Ammon's horn (tissue), 1 donor: ENCODE data around the gene SLC27A1.
"Not testable (repeated sequence)": the region's sequence is repeated elsewhere in the genome, so short reads cannot be mapped to it uniquely, and the experiment has no call there.

ENCODE experiments used
- DNase-seq: peaks from one replicate; pipeline ENCODE4 v3.0.0-alpha.2; 2016; ENCODE audit warnings: low spot score

The SLC27A1 gene

GRCh38 chr19:17457616-17458015, 12.7 kb upstream of the SLC27A1 start:
- DNase-seq = no peak

DNA sequence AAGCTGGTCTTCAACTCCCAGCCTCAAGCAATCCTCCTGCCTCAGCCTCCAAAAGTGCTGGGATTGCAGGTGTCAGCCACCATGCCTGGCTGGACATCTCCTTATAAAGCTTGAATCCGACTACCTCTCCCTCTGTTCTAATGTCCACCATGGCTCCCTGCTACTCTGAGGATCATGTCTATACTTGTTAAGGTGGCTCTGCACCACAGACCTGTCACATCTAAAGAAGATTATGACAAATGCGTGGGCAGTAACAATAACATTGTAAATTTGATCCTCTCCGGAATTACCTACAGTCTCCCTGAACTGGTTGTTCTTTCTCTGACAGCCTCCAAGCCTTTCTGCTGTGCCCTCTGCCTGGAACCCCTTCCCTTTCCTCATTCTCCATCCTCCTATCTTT, 11.4 kb upstream of the SLC27A1 start:
- no peak for DNase-seq

DNA sequence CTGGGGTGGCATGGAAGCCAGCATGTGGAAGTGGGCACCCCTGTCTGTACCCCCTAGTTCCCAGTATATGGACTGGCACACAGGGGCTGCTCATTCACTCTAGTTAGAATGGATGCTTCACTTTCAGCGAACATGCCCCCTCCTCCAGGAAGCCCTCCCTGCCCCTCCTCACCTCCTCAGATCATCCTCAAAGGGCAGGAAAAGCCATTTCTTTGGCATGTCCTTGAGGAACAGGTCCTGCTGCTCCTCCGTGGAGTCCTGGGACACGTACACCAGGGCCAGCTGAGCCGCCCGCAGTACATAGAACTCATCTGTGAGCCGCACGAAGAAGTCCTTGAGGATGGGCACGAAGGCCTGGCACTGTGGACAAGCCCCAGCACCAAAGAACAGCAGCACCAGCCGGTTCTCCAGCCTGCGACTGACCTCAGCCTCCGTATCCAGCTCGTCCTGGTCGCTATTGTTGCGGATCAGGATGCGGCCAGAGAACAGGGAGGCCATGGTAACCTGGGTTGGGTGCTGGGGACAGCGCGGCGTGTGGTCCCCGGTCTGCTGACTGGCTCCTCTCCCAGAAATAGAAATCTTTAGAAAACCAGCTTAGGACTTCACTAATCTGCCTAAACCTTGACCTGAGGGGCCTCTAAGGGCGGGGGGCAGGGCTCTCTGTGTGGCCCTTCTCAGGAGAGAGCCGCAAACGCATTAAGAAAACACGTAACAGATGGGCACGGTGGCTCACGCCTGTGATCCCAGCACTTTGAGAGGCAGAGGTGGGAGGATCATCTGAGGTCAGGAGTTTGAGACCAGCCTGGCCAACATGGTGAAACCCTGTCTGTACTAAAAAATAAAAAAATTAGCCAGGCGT, 9.7 kb upstream of the SLC27A1 start, which contains the start of gene NXNL1:
Gene NXNL1, minus strand, starts transcription at position 555 of the 859 bp plus-strand sequence. Its CDS starts 57 bp downstream, at position 498.
- no peak for DNase-seq

GRCh38 chr19:17466487-17466850, 3.9 kb upstream of the SLC27A1 start:
- no peak for DNase-seq

GRCh38 chr19:17467471-17468301, 2.6 kb upstream of the SLC27A1 start:
- DNase-seq = no peak

GRCh38 chr19:17468302-17469091, 1.8 kb upstream of the SLC27A1 start:
- peak; percentile 72 for DNase-seq

- DNase-seq = no peak
Observed at GRCh38 chr19:17469092-17469480, 1.2 kb upstream of the SLC27A1 start.

DNA sequence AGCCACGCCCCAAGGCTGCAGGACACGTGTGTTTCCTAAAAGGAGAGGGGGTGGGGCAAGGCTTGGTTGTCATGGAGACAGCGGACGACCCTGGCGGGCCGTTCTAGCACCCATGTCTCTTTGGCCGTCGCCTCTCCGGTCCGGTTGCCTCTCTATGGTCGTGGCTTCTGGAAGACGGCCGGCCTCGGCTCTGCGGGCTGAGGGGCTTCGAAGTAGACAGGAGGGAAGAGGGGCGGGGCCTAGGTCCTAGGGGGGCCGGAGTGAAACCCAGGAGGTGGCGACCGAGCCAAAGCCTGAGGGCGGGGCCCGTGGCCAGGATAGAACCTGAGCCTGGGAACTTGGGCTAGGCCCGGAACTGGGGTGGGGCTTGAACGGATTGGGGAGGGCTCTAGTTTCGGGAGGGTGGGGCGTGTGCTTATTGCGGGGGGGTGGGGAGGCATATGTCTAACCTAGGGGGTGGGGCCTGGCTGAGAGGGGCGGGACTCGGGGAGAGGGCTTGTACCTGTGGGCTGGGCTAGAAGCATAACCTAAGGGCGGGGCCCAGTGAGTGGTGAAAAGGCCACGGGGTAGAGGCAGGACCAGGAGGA, 750 bp upstream of the SLC27A1 start:
- DNase-seq = peak; percentile 86

- no peak for DNase-seq
Observed at GRCh38 chr19:17471410-17472125, 1.2 kb downstream of the SLC27A1 start.

DNA sequence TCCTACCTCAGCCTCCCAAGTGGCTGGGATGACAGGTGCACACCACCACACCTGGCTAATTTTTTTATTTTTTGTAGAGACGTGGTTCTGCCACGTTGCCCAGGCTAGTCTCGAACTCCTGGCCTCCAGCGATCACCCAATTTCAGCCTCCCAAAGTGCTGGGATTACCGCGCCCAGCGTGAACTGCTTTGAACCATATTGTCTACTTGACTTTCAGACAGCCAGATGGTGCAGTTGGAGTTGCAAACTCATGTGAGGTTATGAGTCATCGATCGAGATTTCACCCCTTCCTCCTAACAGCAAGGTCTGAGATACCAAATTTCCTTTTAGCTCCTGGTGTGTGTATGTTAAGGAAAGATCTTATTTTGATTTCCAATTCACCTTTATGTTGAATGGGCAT, 2.7 kb downstream of the SLC27A1 start:
- no peak for DNase-seq

DNA sequence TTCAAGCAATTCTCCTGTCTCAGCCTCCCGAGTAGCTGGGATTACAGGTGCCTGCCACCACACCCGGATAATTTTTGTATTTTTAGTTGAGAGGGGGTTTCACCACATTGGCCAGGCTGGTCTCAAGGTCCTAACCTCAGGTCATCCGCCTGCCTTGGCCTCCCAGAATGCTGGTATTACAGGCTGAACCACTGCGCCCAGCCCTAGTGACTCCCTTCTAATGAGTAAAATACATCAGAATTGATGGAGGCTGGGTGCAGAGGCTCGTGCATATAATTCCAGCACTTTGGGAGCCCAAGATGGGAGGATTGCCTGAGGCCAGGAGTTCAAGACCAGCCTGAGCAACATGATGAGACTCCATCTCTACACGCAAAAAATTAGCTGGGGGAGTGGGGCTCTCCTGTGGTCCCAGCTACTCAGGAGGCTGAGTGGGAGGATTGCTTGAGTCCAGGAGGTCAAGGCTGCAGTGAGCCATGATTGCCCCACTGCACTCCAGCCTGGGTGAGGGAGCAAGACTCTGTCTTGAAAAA, 4.8 kb downstream of the SLC27A1 start:
- DNase-seq = not testable (repeated sequence)

DNA sequence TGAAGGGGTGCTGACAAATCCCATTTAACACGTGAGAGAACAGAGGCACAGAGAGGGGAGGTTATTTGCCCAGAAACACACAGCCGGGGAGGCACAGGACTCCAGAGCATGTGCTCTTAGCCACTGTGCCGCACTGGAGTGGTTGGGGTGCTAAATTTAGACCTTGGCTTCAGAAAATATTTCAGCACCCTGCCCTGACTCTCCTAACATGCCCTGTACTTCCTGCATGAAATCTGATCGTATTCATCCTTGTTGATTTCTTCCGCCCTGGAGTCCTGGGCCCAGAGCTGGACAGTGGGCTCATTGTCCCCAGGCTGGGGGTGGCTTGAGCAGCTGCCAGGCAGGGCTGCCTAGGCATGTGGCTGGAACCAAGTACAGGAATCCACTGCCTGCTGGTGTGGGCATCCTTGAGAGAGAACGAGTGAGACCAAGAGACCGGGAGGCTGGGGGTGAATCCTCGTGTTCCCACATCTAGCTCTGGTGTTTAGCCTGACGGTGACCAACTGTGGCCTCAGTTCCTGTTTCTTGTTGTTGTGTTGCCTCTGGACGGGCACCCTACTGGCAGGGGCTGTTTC, 5.3 kb downstream of the SLC27A1 start:
- peak; percentile 97 for DNase-seq

DNA sequence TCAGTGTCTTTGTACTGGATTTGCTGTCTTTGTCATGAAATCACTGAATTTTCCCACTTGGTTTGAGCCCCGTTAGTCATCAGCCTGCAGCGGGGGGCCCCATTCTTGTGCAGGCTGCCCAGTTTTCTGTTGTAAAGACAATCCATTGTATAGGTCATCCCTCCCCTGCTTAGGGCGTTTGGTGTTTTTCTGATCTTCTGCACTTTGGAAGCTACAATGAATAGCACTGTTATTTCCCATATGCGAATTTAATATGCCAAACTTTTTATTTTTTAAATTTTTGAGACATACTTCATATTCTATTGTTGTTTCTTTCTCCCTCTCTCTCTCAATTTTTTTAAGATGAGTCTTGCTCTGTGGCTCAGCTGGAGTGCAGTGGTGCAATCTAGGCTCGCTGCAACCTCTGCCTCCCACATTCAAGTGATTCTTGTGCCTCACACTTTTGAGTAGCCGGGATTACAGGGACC, 9.0 kb downstream of the SLC27A1 start:
- peak; percentile 81 for DNase-seq

DNA sequence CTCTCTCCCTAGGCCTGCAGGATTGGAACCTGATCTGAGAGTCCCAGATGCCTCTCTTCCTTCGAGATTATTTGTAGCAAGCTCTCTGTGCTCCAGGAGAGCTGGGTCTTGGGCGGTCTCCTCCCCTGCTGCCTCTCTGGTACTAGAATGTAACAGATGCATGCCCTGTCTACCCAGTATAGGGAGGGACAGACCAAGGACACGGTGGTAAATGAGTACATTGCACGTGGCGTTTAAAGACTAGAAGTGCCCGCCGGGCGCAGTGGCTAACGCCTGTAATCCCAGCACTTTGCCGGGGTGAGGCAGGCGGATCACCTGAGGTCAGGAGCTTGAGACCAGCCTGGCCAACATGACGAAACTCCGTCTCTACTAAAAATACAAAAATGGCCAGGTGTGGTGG, 11.7 kb downstream of the SLC27A1 start:
- DNase-seq = no peak

- DNase-seq = no peak
Observed at GRCh38 chr19:17482877-17483604, 12.7 kb downstream of the SLC27A1 start.

- DNase-seq = no peak
Observed at GRCh38 chr19:17483605-17484002, 13.3 kb downstream of the SLC27A1 start.

GRCh38 chr19:17484520-17485185, 14.3 kb downstream of the SLC27A1 start:
- DNase-seq = no peak

DNA sequence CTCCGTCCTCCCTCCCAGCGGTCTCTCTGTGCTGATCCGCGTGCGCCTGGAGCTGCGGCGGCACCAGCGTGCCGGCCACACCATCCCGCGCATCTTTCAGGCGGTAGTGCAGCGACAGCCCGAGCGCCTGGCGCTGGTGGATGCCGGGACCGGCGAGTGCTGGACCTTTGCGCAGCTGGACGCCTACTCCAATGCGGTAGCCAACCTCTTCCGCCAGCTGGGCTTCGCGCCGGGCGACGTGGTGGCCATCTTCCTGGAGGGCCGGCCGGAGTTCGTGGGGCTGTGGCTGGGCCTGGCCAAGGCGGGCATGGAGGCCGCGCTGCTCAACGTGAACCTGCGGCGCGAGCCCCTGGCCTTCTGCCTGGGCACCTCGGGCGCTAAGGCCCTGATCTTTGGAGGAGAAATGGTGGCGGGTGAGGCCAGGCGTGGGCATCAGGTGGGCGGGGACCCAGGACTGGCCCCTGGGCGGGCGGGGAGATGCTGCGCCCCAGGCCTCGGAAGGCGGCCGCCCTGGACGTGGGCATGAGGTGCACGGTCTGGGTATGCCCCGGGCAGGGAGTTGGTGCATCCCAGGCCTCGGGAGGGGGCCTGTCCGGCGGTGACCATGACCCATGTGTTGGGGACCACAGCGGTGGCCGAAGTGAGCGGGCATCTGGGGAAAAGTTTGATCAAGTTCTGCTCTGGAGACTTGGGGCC, 16.4 kb downstream of the SLC27A1 start:
- no peak for DNase-seq
